CD4-positive, alpha-beta T cell treated with Interleukin-6 at 100 ng/mL for 8 hours (primary cell): ENCODE measurements around the gene PDE3B.
"Not testable (repeated sequence)": the region's sequence is repeated elsewhere in the genome, so short reads cannot be mapped to it uniquely, and the experiment has no call there.

Experiments
- DNase-seq: peaks from one replicate; pipeline ENCODE4 v3.0.0-alpha.2; 2020; ENCODE audit warnings: mixed read lengths, low spot score

PDE3B gene

DNA sequence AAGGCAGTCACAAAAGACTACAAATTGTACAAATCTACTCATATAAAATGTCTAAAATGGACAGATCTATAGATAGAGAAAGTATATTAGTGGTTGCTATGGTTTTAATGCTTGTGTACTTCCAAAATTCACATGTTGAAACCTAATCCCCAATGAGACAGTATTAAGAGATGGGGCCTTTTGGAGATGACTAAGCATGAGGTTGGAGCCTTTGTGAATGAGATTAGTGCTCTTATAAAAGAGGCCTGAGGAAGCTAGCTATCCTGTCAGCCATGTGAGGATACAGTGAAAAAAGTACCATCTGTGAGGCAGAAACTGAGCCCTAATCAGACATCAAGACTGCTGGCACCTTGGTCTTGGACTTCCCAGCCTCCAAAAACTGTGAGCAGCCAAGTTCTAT, 165.9 kb downstream of the PDE3B start:
- no peak for DNase-seq

DNA sequence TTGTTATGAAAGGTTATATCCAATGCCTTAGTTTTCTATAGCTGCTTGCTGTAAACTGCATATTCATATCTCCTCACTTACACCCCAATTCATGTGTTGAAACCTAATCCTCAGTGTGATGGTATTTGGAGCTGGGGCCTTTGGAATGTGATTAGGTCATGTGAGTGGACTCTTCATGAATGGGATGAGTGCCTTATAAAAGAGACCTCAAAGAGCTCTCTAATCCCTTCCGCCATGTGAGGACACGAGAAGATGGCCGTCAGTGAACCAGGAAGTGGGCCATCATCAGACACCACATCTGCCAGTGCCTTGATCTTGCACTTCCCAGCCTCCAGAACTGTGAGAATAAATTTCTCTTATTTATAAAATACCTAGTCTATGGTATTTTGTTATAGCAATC, 169.2 kb downstream of the PDE3B start:
- DNase-seq = no peak

DNA sequence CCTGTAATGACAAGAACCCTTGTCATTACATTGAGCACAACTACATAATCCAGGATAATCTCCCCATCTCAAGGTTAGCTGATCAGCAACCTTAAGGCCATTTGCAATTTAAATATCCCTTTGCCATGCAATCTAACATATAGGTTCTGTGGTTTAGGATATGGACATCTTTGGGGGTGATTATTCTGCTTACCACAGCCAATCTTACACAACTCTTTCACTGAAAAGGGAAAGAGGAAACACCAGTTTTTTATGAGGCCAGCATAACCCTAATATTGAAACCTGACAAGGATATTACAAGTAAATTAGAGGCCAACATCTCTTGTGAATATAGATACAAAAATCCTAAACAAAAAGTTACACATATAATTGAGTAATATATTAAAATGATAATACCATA, 169.9 kb downstream of the PDE3B start:
- no peak for DNase-seq

DNA sequence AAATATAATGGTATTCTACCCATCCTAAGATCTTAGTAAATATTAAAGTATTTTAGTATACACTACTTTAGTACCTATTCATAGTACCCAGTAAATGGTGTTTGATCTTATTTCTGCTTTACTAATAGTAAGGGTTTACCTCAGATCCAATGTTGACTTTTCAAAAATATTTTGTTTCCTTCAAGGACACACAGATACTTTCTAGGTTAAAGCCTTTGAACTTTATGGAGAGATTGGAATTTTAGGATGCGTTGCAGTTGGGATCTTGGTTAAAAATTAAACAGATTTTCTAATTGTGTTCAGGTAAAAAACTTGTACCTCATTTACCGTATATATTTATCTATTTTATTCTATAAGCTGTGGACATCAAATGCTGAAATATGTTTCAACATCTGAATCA, 175.2 kb downstream of the PDE3B start:
- no peak for DNase-seq

DNA sequence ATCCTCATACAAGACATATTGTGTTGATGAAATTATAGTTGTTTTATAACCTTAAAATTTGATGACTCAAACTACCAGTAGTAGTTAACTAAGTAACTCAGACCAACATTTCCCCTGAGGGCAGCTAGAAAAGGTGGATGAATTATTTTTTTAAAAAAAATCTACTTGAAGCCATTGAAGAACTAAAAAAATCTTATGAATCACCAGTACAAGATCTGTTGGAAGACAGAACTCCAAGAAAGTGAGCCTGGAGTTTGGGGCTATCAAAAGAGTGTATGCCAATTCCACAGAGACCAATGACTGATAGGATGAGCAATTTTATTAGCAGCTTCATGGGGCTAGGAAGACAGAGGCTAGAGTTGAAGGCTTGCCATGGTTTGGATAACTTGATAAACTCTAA, 176.0 kb downstream of the PDE3B start:
- no peak for DNase-seq

DNA sequence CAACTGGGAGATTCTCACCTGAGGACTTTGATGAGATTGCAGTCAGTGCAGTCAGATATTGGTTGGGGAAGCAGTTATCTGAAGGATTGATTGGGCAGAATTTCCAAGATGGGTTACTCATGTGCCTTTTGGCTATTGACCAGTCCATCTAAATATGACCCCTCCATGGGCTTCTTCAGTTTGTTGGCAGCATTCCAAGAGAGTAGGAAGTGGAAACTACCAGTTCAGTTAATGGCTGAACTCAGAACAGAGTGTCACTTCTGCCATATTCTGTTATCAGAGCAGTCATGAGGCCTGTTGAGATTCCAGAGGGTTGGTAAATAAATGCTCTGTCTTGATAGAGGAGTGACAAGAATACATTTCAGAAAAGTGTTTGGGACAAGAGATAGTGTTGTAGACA, 177.4 kb downstream of the PDE3B start:
- DNase-seq = no peak

DNA sequence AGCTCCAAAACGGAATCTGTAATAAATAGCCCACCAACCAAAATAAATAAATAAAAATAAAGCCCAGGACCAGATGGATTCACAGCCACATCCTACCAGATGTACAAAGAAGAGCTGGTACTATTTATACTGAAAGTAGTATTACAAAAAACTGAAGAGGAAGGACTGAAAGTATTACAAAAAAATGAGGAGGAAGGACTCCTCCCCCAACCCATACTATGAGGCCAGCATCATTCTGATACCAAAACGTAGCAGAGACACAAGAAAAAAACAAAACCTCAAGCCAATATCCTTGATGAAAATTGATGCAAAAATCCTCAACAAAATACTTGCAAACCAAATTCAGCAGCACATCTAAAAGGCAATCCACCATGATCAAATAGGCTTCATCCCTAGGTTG, 183.0 kb downstream of the PDE3B start:
- DNase-seq = no peak

DNA sequence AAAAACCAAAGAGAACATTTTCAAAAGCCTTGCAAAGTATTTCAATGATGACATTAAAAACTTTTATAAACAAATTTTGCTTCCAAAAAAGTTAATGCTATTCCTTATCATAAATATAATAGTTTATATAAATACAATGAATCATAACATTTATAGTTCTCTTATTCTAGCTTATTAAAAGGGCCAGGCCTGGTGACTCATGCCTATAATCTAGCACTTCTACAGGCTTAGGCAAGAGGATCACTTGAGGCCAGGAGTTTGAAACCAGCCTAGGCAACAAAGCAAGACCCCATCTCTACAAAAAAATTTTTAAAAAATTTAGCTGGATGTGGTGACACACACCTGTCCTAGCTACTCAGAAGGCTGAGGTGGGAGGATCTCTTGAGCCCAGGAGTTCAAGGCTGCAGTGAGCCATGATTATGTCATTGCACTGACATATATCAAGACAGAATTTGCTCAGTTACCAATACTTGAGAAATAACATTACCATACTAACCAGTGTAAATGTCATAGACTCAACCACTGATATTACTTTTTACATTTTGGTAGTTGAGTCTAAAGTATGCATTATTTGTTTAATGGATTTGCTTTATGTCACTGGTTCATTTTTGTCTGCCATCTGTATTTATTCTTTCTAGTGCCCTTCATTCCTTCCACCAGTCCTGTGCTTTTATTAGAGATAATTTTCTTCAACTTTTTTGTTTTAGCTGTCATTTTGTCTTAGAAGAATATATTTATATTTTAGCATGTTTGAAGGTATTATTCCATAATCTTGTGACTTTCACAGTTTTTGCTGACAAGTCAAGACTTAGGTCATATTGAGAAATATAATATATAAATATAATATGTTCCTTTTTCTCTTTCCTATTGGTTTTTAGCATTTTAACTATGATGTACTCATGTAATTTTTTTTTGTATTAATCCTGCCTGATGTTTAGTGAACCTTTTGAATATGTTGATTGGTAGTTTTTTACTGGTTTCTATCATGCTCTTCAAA, 192.2 kb downstream of the PDE3B start:
- DNase-seq = no peak

DNA sequence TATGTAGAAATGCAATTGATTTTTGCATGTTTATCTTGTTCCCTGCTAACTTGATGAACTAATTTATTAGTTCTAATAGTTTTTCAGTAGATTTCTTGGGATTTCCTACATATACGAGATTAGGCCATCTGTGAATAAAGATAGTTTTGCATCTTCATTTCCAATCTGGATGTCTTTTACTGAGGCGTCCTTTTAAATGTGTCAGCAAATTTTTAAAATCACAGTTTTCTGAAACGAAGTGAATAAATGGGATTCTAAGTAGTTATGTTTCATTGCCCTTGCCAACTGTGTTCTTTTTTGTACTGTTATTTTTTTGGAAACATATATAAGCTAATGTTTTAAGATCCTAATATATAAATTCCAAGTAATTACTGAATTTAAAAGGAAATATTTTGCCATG, 198.4 kb downstream of the PDE3B start:
- no peak for DNase-seq

DNA sequence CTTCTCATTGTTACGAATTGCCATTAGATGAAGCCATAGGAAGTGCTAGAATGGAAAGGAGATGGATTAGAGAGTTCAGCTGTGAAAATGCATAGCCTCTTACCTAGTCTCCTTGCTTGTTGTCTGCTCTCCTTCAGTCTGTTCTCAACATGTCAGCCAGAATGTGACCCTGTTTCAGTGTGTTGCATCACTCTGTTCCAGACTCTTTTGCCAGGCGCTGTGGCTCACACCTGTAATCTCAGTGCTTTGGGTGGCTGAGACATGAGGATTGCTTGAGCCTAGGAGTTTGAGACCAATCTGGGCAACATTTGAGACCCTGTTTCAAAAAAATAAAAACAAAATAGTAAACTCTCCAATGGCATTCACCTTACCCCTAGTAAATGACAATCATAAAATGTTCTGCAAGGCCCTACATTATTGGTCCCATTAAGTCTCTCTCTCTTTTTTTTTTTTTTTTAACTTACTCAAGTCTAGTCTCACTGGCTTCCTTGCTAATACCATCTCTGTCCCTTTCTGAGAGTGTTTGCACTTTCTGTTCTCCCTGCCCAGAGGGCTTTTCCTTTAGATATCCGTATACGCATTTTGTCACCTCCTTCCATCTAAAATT, 209.1 kb downstream of the PDE3B start:
- DNase-seq = no peak

DNA sequence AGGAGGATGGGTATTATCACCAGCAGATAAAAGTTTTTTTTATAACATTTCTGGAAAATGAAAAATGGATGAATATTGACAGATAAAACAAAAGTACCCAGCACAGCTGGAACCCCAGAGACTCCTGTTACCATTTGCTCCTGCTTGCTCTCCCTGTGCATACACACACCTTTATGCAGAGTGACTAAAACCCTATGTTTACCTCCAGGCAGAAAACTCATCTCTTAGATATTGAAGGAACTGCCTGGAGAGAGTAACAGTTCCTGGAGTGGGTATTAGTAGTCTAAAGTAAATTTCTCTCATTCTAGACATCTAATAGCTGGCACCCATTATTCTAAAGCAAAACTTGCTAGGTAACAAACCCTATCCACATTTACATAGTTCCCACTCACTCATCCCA, 210.5 kb downstream of the PDE3B start:
- no peak for DNase-seq

DNA sequence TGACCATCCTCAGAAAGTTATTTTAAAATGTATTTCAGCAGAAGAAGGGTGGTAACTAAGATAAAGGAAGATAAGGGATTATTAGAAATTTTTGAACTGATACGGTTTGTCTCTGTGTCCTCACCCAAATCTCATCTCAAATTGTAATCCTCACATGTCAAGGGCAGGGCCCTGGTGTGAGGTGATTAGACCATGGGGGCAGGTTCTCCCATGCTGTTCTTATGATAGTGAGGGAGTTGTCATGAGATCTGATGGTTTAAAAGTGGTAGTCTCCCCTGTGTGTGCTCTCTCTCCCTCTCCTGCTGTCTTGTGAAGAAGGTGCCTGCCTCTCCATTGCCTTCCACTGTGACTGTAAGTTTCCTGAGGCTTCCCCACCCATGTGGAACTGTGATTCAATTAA, 212.3 kb downstream of the PDE3B start:
- DNase-seq = no peak

DNA sequence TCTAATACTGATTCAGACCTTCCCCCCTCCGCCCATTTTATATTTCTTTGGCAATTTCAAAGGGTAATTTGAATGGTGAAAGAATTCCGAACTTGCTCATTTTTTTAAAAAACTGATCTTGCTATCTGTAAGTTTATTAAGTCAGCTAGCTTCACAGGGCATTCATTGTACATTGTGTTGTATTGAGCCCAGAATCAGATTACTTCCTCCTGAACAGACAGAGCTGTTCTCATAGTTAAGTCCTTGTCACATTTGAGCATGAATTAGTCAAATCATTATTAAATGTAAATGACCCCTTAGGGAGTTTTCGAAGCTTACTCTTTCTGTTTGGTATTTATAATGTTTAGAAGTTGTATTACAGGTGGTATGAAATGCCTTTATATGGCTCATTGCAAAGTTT, 214.0 kb downstream of the PDE3B start:
- no peak for DNase-seq

DNA sequence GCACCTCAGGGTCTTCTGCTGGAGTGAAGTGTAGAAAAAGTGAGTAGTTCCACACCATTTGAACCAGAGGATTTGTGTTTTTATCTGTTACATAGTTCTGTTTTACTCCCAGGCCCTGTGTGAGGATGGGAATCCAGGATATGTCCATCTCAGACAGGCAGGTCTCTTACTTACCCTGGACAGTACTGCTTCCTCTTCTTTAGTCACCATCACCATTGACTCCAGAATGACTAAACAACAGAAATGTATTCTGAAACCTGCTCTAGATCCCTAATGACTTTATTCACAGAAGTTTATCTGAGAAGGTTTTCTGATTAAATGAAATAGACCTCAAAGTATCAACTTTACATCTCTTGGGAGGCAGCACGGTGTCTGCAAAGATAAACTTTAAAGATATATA, 214.8 kb downstream of the PDE3B start:
- no peak for DNase-seq

DNA sequence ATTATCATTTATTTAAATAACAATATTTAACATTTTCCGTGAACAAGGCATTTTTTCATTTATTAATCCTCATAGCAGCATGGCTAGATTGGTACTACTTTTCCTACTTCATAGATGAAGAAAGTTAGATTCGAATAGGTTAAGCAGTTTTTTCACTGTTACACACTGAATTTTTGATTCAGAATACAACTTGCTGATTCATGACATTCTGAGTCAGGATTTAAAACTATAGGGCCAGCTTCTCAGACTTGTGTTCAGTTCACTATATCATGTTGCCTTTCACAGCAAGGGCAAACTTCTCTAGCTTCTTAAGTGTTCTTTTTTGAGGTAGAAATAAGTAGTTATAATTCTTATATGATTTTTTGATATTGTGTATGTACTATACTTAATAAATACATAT, 216.9 kb downstream of the PDE3B start:
- DNase-seq = no peak

DNA sequence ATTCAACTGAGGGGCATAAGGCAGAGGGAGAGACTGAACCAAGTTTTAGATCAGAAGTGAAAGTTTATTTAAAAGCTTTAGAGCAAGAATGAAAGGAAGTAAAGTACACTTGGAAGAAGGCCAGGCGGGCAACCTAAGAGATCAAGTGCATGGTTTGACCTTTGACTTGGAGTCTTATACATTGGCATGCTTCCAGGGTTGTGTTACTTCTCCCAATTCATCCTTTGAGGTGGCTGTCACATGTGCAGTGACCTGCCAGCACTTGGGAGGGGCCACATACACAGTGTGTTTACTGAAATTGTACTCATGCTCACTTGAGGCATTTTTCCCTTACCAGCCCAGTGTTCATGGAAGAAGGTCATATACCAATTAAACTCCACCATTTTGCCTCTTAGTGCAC, 218.1 kb downstream of the PDE3B start:
- DNase-seq = no peak

DNA sequence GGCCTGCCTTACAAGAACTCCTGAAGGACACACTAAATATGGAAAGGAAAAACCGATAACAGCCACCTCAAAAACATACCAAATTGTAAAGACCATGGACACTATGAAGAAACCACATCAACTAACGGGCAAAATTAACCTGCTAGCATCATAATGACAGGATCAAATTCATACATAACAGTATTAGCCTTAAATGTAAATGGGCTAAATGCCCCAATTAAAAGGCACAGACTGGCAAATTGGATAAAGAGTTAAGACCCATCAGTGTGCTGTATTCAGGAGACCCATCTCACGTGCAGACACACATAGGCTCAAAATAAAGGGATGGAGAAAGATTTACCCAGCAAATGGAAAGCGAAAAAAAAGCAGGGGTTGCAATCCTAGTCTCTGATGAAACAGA, 220.2 kb downstream of the PDE3B start:
- not testable (repeated sequence) for DNase-seq

DNA sequence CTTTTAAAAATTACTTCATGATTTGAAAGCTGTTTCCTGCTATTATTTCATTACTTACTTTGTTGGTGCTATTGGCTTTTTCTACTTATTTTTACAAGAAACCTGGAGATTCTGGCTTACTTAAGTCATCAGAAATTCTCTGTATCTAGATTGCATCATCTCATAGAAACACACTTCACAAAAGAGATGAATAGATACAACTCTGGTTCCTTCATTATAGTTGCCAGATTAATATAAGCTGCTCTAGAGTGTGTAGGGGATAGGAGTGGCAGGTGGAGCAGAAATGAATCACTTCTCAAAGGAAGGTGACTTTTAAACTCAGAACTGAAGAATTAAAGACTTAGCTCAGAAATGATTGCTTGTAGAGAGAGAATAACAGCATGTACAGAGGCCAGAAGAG, 228.4 kb downstream of the PDE3B start:
- DNase-seq = no peak

DNA sequence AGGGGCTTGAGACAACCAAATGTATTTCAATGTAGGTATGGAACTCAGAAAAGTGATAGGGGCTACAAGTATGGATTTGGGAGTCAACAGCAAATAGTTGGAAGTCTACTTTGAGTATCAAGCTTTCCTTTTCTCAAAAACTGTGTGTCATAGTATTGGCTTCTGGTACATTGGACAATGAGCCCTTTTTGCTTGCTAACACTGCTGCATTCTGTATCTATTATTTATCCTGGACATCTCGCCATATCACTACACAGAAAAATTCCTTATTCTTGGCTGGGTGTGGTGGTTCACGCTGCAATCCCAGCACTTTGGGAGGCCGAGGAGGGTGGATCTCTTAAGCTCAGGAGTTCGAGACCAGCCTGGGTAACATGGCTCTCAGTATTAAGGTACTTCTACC, 230.0 kb downstream of the PDE3B start:
- DNase-seq = no peak

DNA sequence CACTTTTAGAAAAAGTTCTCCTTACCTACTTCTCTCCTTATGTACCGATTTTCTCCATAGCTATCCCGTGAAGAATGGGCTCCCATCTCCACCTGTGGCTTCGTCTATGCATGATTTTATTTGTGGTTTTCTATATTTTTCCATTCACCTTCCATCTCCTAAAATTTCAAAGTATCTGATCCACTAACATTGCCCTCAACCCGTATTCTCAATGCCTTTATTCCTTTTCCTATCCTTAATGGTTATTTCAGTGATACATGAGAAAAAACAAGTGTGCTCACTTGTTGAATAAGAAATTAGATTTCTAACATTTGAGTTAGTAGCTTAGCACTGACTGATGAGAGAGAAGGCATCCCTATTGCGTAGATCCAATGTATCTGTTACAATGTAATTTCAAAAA, 231.6 kb downstream of the PDE3B start:
- no peak for DNase-seq

DNA sequence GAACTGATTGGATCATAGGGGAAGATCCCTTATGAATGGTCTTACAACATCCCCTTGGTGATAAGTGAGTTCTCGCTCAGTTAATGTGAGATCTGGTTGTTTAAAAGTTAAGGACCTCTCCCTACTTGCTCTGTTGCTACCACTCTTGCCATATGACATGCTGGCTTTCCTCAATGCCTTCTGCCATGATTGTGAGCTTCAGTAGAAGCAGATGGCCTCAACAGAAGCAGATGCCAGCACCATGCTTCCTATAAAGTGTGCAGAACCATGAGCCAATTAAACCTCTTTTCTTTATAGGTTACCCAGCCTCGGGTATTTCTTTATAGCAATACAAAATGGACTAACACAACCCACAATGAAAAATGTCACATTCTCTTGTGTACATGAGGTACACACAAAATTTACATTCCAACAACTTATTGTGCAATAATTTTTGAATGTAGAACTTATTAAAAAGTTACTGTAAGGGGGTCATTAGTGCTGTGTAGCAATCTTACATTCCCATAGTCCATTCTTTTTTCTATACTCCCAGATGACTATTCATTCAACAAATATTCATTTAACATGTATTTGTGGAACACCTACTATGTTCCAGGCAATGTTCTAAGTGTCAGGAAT, 238.1 kb downstream of the PDE3B start:
- no peak for DNase-seq

DNA sequence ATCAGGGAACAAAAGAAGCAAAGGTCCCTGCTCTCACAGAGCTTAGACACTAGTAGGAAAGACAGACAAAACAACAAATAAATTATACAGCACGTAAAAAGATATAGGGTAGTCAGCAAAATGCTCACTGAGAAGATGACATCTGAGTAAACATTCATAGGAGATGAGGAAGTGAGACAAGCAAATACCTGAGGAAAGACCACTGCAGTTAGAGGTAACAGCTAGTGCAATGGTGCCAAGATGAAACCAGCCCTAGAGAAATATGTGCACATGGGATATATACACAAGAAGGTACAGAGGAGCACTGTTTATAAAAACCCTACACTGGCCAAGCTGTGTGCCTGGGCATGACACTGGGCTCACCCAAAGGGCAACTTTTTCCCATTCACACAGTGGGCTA, 238.6 kb downstream of the PDE3B start:
- no peak for DNase-seq

DNA sequence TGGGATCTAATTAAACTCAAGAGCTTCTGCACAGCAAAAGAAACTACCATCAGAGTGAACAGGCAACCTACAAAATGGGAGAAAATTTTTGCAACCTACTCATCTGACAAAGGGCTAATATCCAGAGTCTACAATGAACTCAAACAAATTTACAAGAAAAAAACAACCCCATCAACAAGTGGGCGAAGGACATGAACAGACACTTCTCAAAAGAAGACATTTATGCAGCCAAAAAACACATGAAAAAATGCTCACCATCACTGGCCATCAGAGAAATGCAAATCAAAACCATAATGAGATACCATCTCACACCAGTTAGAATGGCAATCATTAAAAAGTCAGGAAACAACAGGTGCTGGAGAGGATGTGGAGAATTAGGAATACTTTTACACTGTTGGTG, 240.1 kb downstream of the PDE3B start:
- DNase-seq = not testable (repeated sequence)
